Hepatocyte (in vitro differentiated cells): ENCODE data around the gene NUDT12.

Experiments
- EZH2 ChIP-seq: fragments of 200-600 bp; sonication (generic); IDR thresholded peaks from 2 replicates; pipeline ENCODE4 v1.6.1; 2016; ENCODE audit warnings: antibody characterized with exemption, mild to moderate bottlenecking, borderline replicate concordance
- TF ChIP-seq, protein P1 (sequence below): fragments of 200-600 bp; sonication (generic); IDR thresholded peaks from 2 replicates; pipeline ENCODE4 v1.5.1; 2016; ENCODE audit warnings: antibody characterized with exemption, mild to moderate bottlenecking; ENCODE audit not compliant: poor library complexity

DNA sequence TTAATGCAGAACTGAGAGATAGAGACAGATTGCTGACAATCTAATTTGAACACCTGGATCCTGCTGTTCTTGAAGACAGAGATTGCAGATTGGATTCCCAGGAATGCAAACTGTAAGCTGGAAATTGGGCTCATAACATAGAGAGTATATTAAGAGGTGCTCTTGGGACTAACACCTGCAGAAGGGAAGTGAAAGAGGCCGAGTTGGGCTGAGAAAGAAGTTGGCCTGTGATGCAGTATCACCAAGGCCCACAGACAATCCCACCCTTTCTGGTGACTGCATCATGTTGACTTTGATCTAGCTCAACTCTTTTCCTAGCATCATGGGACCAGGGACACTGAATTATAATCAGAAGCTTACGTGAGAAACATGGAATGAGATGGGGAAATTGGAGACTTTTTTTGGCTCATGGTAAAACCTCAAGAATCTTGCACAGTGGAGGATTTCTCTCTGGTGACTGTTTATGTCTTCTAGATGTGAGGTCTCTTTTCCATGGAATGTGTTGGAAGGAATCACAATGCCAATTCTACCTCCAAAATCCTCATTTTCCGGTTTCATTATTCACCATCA is 36.5 kb upstream of the NUDT12 start:
- TF ChIP-seq, protein P1, sequence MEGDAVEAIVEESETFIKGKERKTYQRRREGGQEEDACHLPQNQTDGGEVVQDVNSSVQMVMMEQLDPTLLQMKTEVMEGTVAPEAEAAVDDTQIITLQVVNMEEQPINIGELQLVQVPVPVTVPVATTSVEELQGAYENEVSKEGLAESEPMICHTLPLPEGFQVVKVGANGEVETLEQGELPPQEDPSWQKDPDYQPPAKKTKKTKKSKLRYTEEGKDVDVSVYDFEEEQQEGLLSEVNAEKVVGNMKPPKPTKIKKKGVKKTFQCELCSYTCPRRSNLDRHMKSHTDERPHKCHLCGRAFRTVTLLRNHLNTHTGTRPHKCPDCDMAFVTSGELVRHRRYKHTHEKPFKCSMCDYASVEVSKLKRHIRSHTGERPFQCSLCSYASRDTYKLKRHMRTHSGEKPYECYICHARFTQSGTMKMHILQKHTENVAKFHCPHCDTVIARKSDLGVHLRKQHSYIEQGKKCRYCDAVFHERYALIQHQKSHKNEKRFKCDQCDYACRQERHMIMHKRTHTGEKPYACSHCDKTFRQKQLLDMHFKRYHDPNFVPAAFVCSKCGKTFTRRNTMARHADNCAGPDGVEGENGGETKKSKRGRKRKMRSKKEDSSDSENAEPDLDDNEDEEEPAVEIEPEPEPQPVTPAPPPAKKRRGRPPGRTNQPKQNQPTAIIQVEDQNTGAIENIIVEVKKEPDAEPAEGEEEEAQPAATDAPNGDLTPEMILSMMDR, result no peak
- TF ChIP-seq EZH2, result no peak
